ENCODE results near the gene PIK3CA.
"Not testable (repeated sequence)": the region's sequence is repeated elsewhere in the genome, so short reads cannot be mapped to it uniquely, and the experiment has no call there.

PIK3CA gene

GRCh38 chr3:179264449-179264848 lies 116.3 kb downstream of the PIK3CA start:
- no peak for DNase-seq (ENCODE audit: low spot score)

- DNase-seq (ENCODE audit: low spot score), result no peak
Observed at GRCh38 chr3:179265092-179265491, 116.9 kb downstream of the PIK3CA start.

GRCh38 chr3:179265875-179266274 lies 117.7 kb downstream of the PIK3CA start:
- no peak for DNase-seq (ENCODE audit: low spot score)

GRCh38 chr3:179266701-179267211 lies 118.6 kb downstream of the PIK3CA start:
- DNase-seq (ENCODE audit: low spot score), result no peak

GRCh38 chr3:179268400-179269051 lies 120.4 kb downstream of the PIK3CA start:
- DNase-seq (ENCODE audit: low spot score), result no peak

GRCh38 chr3:179269152-179269707 lies 121.1 kb downstream of the PIK3CA start:
- DNase-seq (ENCODE audit: low spot score), result no peak

- DNase-seq (ENCODE audit: low spot score), result no peak
Observed at GRCh38 chr3:179272385-179272784, 124.2 kb downstream of the PIK3CA start.

- not testable (repeated sequence) for DNase-seq (ENCODE audit: low spot score)
Observed at GRCh38 chr3:179274434-179274833, 126.3 kb downstream of the PIK3CA start.

- no peak for DNase-seq (ENCODE audit: low spot score)
Observed at GRCh38 chr3:179276001-179276400, 127.8 kb downstream of the PIK3CA start.

- no peak for DNase-seq (ENCODE audit: low spot score)
Observed at GRCh38 chr3:179276743-179277142, 128.6 kb downstream of the PIK3CA start.

- no peak for DNase-seq (ENCODE audit: low spot score)
Observed at GRCh38 chr3:179278151-179278550, 130.0 kb downstream of the PIK3CA start.

GRCh38 chr3:179278932-179279693 lies 131.0 kb downstream of the PIK3CA start:
- no peak for DNase-seq (ENCODE audit: low spot score)

GRCh38 chr3:179279837-179280236 lies 131.7 kb downstream of the PIK3CA start:
- no peak for DNase-seq (ENCODE audit: low spot score)

- no peak for DNase-seq (ENCODE audit: low spot score)
Observed at GRCh38 chr3:179281825-179282224, 133.7 kb downstream of the PIK3CA start.

- DNase-seq (ENCODE audit: low spot score), result no peak
Observed at GRCh38 chr3:179286331-179286730, 138.2 kb downstream of the PIK3CA start.

- no peak for DNase-seq (ENCODE audit: low spot score)
Observed at GRCh38 chr3:179288845-179289244, 140.7 kb downstream of the PIK3CA start.

GRCh38 chr3:179289295-179289694 lies 141.1 kb downstream of the PIK3CA start:
- DNase-seq (ENCODE audit: low spot score), result no peak
